ENCODE results near the gene WDR53. TPM values are rescaled to one million over a fixed set of nuclear protein-coding genes. Genes with fewer than 3 reads are reported as not detected.
"Not testable (repeated sequence)": the region's sequence is repeated elsewhere in the genome, so short reads cannot be mapped to it uniquely, and the experiment has no call there.

Gene WDR53
- polyA plus RNA-seq (ENCODE audit: insufficient read length in 12 of 12): 10 to 100 TPM in 8 of 12 donors, 1 to 10 TPM in 3, not detected in 1; 7.0 to 28.2 (median 11.9) TPM
- long read RNA-seq, donor 1: 0 reads
- long read RNA-seq, donor 2, partial matches to known transcripts: 0 of 1 reads
- long read RNA-seq, donor 2, other reads (novel, unspliced or antisense): 0 of 1 reads
- long read RNA-seq, donor 3: 0 reads
- long read RNA-seq, donor 4, partial matches to known transcripts: 5 of 5 reads
- long read RNA-seq, donor 4, other reads (novel, unspliced or antisense): 0 of 5 reads
- long read RNA-seq, donor 5, partial matches to known transcripts: 0 of 1 reads
- long read RNA-seq, donor 5, other reads (novel, unspliced or antisense): 0 of 1 reads
- long read RNA-seq, donor 6: 0 reads
- long read RNA-seq, donor 7, partial matches to known transcripts: 0 of 1 reads
- long read RNA-seq, donor 7, other reads (novel, unspliced or antisense): 0 of 1 reads
- long read RNA-seq, donor 8: 0 reads
- long read RNA-seq, donor 9, partial matches to known transcripts: 5 of 5 reads
- long read RNA-seq, donor 9, other reads (novel, unspliced or antisense): 0 of 5 reads
- long read RNA-seq, donor 10, partial matches to known transcripts: 17 of 17 reads
- long read RNA-seq, donor 10, other reads (novel, unspliced or antisense): 0 of 17 reads
- long read RNA-seq, donor 11, partial matches to known transcripts: 10 of 11 reads
- long read RNA-seq, donor 11, other reads (novel, unspliced or antisense): 0 of 11 reads

GRCh38 chr3:196568246-196569002, at the start of gene WDR53, which contains the start of gene FBXO45:
Gene WDR53 (minus strand): TSS chr3:196568554. CDS start chr3:196561475, 7,079 bp downstream.
Gene FBXO45 (plus strand): TSS chr3:196568660. CDS start chr3:196568985, 325 bp downstream.
- DNase-seq: peak; percentile 95

DNA sequence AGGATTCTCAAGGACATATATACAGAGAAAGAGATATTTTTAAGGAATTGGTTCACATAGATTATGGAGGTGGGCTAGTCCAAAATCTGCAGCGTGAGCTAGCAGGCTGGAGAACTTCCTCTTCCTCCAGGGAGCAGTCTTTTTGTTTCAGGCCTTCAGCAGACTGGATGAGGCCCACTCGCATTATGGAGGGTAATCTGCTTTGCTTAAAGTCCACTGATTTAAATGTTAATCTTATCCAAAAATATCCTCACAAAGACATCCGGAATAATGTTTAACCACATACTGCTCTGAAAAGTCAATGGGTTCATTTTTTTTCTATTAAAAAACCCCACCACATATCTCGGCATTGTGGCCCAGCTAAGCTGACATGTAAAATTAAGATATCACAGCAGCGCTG, 48.9 kb upstream of the WDR53 start:
- DNase-seq: no peak

DNA sequence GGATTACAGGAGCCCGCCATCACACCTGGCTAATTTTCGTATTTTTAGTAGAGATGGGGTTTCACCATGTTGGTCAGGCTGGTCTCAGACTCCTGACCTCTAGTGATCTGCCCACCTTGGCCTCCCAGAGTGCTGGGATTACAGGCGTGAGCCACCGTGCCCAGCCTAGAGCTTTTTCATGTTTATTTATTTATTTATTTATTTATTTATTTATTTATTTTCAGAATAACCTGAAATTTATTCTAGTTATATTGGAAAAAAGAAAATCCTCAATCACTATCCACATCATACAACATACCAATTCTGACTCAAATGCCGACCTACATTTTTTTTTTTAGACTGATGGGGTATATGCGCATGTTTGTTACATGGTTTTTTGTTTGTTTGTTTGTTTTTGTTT, 46.9 kb upstream of the WDR53 start:
- DNase-seq: not testable (repeated sequence)

- DNase-seq: no peak
Measured at GRCh38 chr3:196611761-196612483, 43.6 kb upstream of the WDR53 start.

GRCh38 chr3:196609805-196610515, 41.6 kb upstream of the WDR53 start:
- no peak for DNase-seq

- peak; percentile 73 for DNase-seq
Measured at GRCh38 chr3:196609343-196609775, 41.0 kb upstream of the WDR53 start.

GRCh38 chr3:196608693-196609092, 40.3 kb upstream of the WDR53 start:
- no peak for DNase-seq

DNA sequence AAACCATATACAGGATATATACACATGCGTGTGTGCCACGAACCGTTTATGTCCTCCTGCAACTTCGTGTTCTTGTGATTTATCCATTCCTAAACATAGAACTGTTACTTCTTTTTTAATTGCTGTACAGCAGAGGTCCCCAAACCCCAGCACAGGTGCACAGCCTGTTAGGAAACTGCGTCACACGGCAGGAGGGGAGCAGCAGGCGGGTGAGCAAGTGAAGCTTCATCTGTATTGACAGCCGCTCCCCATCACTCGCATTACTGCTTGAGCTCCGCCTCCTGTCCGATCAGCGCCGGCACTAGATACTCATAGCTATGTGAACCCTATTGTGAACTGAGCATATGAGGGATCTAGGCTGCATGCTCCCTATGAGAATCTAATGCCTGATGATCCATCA, 36.2 kb upstream of the WDR53 start:
- DNase-seq: no peak

DNA sequence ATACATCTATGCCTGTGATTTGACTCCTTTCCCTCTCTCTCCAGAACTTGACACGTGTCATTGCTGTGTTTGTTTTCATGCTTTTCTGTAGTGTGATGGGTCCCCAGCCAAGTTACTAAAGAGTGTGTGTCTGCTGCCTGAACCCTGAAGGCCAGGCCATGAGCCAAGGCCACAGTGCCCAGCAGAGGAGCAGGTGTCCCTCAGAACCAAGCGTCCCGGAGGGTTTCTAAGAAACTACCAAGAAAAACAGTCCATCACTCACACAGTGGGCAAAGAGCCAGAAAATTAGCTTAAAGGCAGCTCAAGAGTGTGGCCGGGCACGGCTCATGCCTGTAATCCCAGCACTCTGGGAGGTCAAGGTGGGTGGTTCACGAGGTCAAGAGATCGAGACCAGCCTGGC, 35.3 kb upstream of the WDR53 start:
- DNase-seq: no peak

GRCh38 chr3:196602673-196603072, 34.3 kb upstream of the WDR53 start:
- no peak for DNase-seq

GRCh38 chr3:196600359-196600758, 32.0 kb upstream of the WDR53 start:
- no peak for DNase-seq

GRCh38 chr3:196599734-196600128, 31.4 kb upstream of the WDR53 start:
- DNase-seq: no peak

DNA sequence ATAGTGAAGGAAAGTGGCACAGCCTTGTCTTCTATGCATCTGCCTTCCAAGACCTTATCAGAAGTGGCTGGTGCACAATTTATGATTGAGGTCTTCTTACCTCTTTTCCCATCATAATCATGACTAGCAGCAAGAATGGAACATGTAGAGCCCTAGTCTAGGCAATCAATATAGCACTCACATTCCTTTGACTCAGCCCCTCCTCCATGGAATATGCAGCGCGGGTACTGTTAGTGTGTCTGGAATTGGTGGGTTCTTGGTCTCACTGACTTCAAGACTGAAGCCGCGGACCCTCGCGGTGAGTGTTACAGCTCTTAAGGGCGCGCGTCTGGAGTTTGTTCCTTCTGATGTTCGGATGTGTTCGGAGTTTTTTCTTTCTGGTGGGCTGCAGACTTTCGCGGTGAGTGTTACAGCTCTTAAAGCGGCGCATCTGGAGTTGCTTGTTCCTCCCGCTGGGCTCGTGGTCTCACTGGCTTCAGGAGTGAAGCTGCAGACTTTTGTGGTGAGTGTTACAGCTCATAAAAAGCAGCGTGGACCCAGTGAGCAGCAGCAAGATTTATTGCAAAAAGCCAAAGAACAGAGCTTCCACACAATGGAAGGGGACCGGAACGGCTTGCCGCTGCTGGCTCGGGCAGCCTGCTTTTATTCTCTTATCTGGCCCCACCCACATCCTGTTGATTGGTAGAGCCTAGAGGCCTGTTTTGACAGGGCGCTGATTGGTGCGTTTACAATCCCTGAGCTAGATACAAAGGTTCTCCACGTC, 29.8 kb upstream of the WDR53 start:
- DNase-seq: not testable (repeated sequence)

- no peak for DNase-seq
Measured at GRCh38 chr3:196596355-196596754, 28.0 kb upstream of the WDR53 start.

GRCh38 chr3:196590279-196590678, 21.9 kb upstream of the WDR53 start:
- no peak for DNase-seq

DNA sequence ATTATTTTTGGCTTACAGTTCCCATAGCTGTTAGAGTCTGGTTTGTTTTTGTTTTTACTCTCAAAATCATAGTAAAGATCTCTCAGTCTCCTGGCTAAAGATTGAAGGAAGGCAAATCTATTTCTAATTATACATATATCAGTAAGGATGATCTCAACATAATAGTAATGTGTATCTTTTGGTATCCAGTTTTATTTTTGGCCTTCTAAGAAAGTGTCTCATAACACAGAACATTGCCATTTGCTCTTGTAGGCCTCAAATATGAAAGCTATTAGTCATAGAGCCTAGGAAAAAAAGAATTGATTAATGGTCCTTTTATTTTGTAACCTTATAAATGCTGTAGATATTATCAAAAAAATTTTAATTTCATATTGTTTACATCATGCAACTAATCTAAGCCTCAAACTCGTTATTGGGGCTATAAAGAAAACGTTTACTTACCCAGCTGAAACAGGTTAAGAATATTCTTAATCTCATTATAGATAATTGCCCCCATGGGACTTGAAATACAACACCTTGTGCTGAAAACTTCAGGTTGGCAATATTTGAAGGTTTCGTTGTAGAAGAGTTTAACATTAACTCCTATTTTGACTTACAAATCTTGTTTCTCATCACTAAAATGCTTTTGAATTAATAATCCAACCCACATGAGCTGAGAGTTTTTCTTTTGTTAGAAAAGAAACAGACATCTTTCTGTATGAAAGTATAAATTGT, 16.8 kb upstream of the WDR53 start:
- no peak for DNase-seq

DNA sequence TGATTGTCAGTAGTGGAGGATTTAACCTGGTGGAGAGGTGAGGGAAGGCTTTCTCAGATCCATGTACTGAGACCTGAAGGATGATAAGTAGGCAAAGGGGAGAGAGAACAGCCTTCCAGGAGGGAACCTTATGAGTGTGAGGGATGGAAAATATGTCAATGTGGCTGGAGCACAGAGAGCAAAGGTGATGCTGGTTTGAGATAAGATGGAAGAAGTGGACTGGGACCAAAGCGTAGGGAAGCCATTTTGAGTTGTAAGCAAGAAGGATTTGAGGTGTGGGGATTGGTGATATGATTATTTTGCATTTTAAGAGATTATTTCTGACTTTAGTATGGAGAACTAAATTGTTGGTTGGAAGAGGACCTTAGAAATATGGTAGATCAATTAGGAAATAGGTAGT, 4.0 kb upstream of the WDR53 start:
- DNase-seq: no peak

GRCh38 chr3:196570332-196570731, 2.0 kb upstream of the WDR53 start:
- not testable (repeated sequence) for DNase-seq

GRCh38 chr3:196569003-196569516, 706 bp upstream of the WDR53 start:
- no peak for DNase-seq
